HCT116 (cell line): ENCODE results near the gene EIF4E2. TPM values are rescaled to one million over a fixed set of nuclear protein-coding genes. Genes with fewer than 3 reads are reported as not detected.
"Not testable (repeated sequence)": the region's sequence is repeated elsewhere in the genome, so short reads cannot be mapped to it uniquely, and the experiment has no call there.

Experiments used
- ATAC-seq: fragments of 200-7000 bp; cut with Tn5 transposase; 2 replicates; pipeline ENCODE4 v1.9.1; 2020; ENCODE audit warnings: mild to moderate bottlenecking, moderate library complexity
- BruUV-seq: library from RNA; stranded (reverse); fragments of 400-500 nt; replicated peaks from 2 replicates; lab custom pipeline; 2021; lab: Mats Ljungman, UMichigan
- CTCF ChIA-PET: fragments of 300-600 bp; sonication (Branson Sonifier 250); formaldehyde crosslinking; loops from one replicate; lab custom pipeline; 2021; ENCODE audit warnings: antibody characterized with exemption; lab: Charles Lee
- POLR2A ChIA-PET: fragments of 300-600, 350-600 bp; sonication (Branson Sonifier 250); formaldehyde crosslinking; loops from one replicate; lab custom pipeline; 2021; ENCODE audit warnings: antibody characterized with exemption; lab: Charles Lee
- RAD21 ChIA-PET, 2 experiments: fragments of 300-600 bp; sonication (Branson Sonifier 250); formaldehyde crosslinking; loops; one replicate each; lab custom pipeline; 2023; ENCODE audit warnings: low total read pairs in 2 of 2; ENCODE audit not compliant: uncharacterized antibody in 2 of 2, unreplicated experiment in 2 of 2, low non-redundant PET in 1 of 2; lab: Charles Lee
- DNase-seq: peaks from one replicate; pipeline ENCODE4 v3.0.0-alpha.2; 2010; ENCODE audit warnings: low read depth, low spot score
- H2AFZ ChIP-seq: fragments of 200-600 bp; shearing (Covaris generic), sonication (generic); 2 replicates; pipeline ENCODE4 v1.6.1; 2017; ENCODE audit warnings: low read depth, mixed run types, mixed read lengths, antibody characterized with exemption, low read length; ENCODE audit not compliant: poor library complexity, severe bottlenecking
- H3K27ac ChIP-seq: 2 replicates; pipeline ENCODE4 v1.5.1; 2012; ENCODE audit warnings: low read depth, low read length
- H3K27me3 ChIP-seq: fragments of 200-600 bp; sonication (generic); 2 replicates; pipeline ENCODE4 v1.6.1; 2016; ENCODE audit warnings: mixed run types, low read length, mixed read lengths; ENCODE audit not compliant: insufficient read depth
- H3K36me3 ChIP-seq, 2 experiments: fragments of 200-500 bp in 1 of 2; fragments of 200-600 bp in 1 of 2; sonication (Bioruptor generic) in 1 of 2; sonication (generic) in 1 of 2; 2 replicates each; pipeline versions ENCODE4 v1.5.1 to v1.6.1; 2014 to 2016; ENCODE audit warnings: low read length in 2 of 2, inconsistent platforms in 1 of 2, mixed read lengths in 1 of 2, mixed run types in 1 of 2; ENCODE audit not compliant: insufficient read depth in 2 of 2, control insufficient read depth in 1 of 2
- H3K4me1 ChIP-seq, 2 experiments: fragments of 200-600 bp in 1 of 2; sonication (generic) in 1 of 2; 2 replicates each; pipeline versions ENCODE4 v1.5.1 to v1.6.1; 2012 to 2017; ENCODE audit warnings: low read length in 2 of 2, inconsistent platforms in 1 of 2, mild to moderate bottlenecking in 1 of 2, mixed read lengths in 1 of 2, mixed run types in 1 of 2, moderate library complexity in 1 of 2; ENCODE audit not compliant: insufficient read depth in 2 of 2, control insufficient read depth in 1 of 2
- H3K4me2 ChIP-seq: fragments of 200-600 bp; sonication (generic); 2 replicates; pipeline ENCODE4 v1.6.1; 2017; ENCODE audit warnings: mixed run types, low read length, mixed read lengths
- H3K4me3 ChIP-seq, 2 experiments: fragments of 200-600 bp in 1 of 2; sonication (generic) in 1 of 2; replicated peaks in 1 of 2; 2 replicates each; pipeline ENCODE4 v1.5.1; 2011 to 2016; ENCODE audit warnings: low read length in 2 of 2, control low read depth in 1 of 2, low read depth in 1 of 2, mild to moderate bottlenecking in 1 of 2, mixed read lengths in 1 of 2, mixed run types in 1 of 2
- H3K79me2 ChIP-seq: fragments of 200-600 bp; sonication (generic); 2 replicates; pipeline ENCODE4 v1.6.1; 2017; ENCODE audit warnings: mild to moderate bottlenecking, mixed run types, low read length, moderate library complexity, mixed read lengths; ENCODE audit not compliant: insufficient read depth
- H3K9ac ChIP-seq: fragments of 200-600 bp; sonication (generic); 2 replicates; pipeline ENCODE4 v1.6.1; 2016; ENCODE audit warnings: low read length, mixed read lengths
- H3K9me2 ChIP-seq: fragments of 200-600 bp; sonication (generic), shearing (Covaris generic); 2 replicates; pipeline ENCODE4 v1.6.1; 2017; ENCODE audit warnings: mixed run types, mild to moderate bottlenecking, moderate library complexity; ENCODE audit not compliant: insufficient read depth
- H3K9me3 ChIP-seq, 2 experiments: fragments of 200-500 bp in 1 of 2; fragments of 200-600 bp in 1 of 2; sonication (Bioruptor generic) in 1 of 2; sonication (generic) in 1 of 2; 2 replicates each; pipeline ENCODE4 v1.6.1; 2014 to 2017; ENCODE audit warnings: low read length in 2 of 2, mixed read lengths in 2 of 2, inconsistent platforms in 1 of 2, low read depth in 1 of 2, mild to moderate bottlenecking in 1 of 2, mixed run types in 1 of 2, moderate library complexity in 1 of 2; ENCODE audit not compliant: control insufficient read depth in 1 of 2, insufficient read depth in 1 of 2
- H4K20me1 ChIP-seq: fragments of 200-600 bp; sonication (generic), shearing (Covaris generic); 2 replicates; pipeline ENCODE4 v1.6.1; 2017; ENCODE audit warnings: mixed run types, mild to moderate bottlenecking, moderate library complexity; ENCODE audit not compliant: insufficient read depth
- CBX3 ChIP-seq: IDR thresholded peaks from 2 replicates; pipeline ENCODE4 v1.6.1; 2012; ENCODE audit warnings: low read depth
- EZH2 ChIP-seq: fragments of 200-600 bp; sonication (generic); IDR thresholded peaks from 2 replicates; pipeline ENCODE4 v1.6.1; 2017; ENCODE audit warnings: antibody characterized with exemption, mixed run types
- FOSL1 ChIP-seq: IDR thresholded peaks from 2 replicates; pipeline ENCODE4 v1.6.1; 2012; ENCODE audit warnings: low read depth
- POLR2AphosphoS5 ChIP-seq: IDR thresholded peaks from 2 replicates; pipeline ENCODE4 v1.6.1; 2011; ENCODE audit warnings: mild to moderate bottlenecking, low read depth, low read length, moderate library complexity
- SP1 ChIP-seq: IDR thresholded peaks from 2 replicates; pipeline ENCODE4 v1.6.1; 2012; ENCODE audit warnings: low read depth
- SRF ChIP-seq: IDR thresholded peaks from 2 replicates; pipeline ENCODE4 v1.6.1; 2012; ENCODE audit warnings: low read depth
- TCF7L2 ChIP-seq: IDR thresholded peaks from 2 replicates; pipeline ENCODE4 v1.7.0; 2011; ENCODE audit warnings: borderline replicate concordance, inconsistent platforms; ENCODE audit not compliant: insufficient read depth, insufficient read length; ENCODE audit errors: extremely low read depth
- intact Hi-C: fragments of 100-400 bp; cut with micrococcal nuclease; formaldehyde crosslinking; loops from 2 replicates; pipeline ENCODE4 v1.10.0; 2022
- total RNA-seq: library from RNA; stranded (reverse); gene quantifications from one replicate; pipeline ENCODE4 v1.2.1, GENCODE V29; 2021; ENCODE audit not compliant: unreplicated experiment
- TF ChIP-seq, protein P1 (sequence below): IDR thresholded peaks from 2 replicates; pipeline ENCODE4 v1.6.1; 2012
- TF ChIP-seq, protein P2 (sequence below), 3 experiments: fragments of 200-600 bp in 1 of 3; sonication (generic) in 1 of 3; IDR thresholded peaks in 2 of 3; conservative IDR thresholded peaks in 1 of 3; 2 replicates each; pipeline ENCODE4 v1.5.1; 2012 to 2017; ENCODE audit warnings: low read depth in 2 of 3, low read length in 2 of 3, antibody characterized with exemption in 1 of 3, borderline replicate concordance in 1 of 3, control low read depth in 1 of 3, mild to moderate bottlenecking in 1 of 3, mixed read lengths in 1 of 3, mixed run types in 1 of 3, moderate library complexity in 1 of 3; ENCODE audit not compliant: insufficient read depth in 1 of 3
- TF ChIP-seq, protein P3 (sequence below): IDR thresholded peaks from 2 replicates; pipeline ENCODE4 v1.6.1; 2012
- TF ChIP-seq, protein P4 (sequence below): IDR thresholded peaks from 2 replicates; pipeline ENCODE4 v1.6.1; 2012; ENCODE audit warnings: low read depth

The EIF4E2 gene
- total RNA-seq, 1 experiment from 2014 or later: 58.6 TPM

DNA sequence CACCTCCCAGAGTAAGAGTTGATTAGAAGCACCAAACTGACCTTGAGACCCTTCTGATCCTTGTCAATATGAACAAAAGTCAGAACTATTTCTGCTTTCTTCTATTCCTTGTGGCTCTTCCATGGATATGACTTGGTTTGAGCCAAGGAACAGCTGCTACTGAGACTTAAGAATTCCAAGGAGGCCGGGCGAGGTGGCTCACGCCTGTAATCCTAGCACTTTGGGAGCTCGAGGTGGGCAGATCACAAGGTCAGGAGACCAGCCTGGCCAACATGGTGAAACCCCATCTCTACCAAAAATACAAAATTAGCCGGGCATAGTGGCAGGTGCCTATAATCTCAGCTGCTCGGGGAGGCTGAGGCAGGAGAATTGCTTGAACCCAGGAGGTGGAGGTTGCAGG lies 20.0 kb downstream of the EIF4E2 start:
- ATAC-seq, H2AFZ ChIP-seq, H3K27ac ChIP-seq, CTCF ChIA-PET, BruUV-seq, H4K20me1 ChIP-seq, DNase-seq, H3K9me3 ChIP-seq, H3K4me3 ChIP-seq, H3K79me2 ChIP-seq, RAD21 ChIA-PET, H3K9ac ChIP-seq, intact Hi-C loops, H3K4me2 ChIP-seq, H3K27me3 ChIP-seq, H3K9me2 ChIP-seq: not testable (repeated sequence)
- Histone ChIP-seq H3K4me1 (peaks cover 15 to 23% of the 10 kb centered on the region in 2 experiments), H3K36me3 (peaks cover 13 to 37% of the 10 kb centered on the region in 2 experiments; a peak in 3 of 4 replicates)
- POLR2A ChIA-PET: interaction anchor here (0.6 kb wide), 1 partner anchor 161 kb away, joined by 3 read pairs; no protein-coding TSS in a partner anchor

DNA sequence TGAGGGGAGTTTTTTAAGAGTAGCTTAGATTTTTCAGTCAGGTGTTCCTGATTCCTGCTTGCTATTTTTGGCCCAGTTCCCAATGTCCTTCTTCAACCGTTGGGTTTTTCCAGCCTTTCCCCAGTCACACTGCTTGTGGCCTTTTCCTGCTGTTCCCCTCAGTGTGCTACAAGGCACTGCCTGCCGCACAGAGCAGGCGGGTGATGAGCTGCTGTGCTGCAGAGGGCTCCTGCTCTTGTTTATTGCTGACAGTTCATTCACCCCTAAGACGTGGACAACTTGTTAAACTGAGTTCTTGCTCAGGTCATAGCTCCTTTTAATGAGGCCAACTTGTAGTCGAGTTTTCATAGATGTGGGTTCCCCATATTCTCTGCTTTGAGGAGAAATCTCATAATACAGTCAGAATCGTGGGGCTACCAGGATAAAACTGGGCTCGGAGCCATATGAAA lies 20.6 kb downstream of the EIF4E2 start:
- no peaks in the 10 kb centered on the region for H3K27me3 ChIP-seq
- no peaks in the 10 kb centered on the region for H3K79me2 ChIP-seq
- H2AFZ ChIP-seq: no peak overlapping the region
- CTCF ChIA-PET: no interaction called here
- POLR2A ChIA-PET: no interaction called here
- H4K20me1 ChIP-seq: no peaks in the 10 kb centered on the region
- peaks cover 13 to 37% of the 10 kb centered on the region in 2 experiments; a peak in 3 of 4 replicates for H3K36me3 ChIP-seq
- H3K9me2 ChIP-seq: no peaks in the 10 kb centered on the region
- no peaks in the 10 kb centered on the region for H3K9me3 ChIP-seq
- no peak for TF ChIP-seq POLR2AphosphoS5
- TF ChIP-seq, protein P1, sequence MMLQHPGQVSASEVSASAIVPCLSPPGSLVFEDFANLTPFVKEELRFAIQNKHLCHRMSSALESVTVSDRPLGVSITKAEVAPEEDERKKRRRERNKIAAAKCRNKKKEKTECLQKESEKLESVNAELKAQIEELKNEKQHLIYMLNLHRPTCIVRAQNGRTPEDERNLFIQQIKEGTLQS: no peak
- TF ChIP-seq SRF: no peak
- TF ChIP-seq SP1: no peak
- TF ChIP-seq CBX3: no peak
- no peak for TF ChIP-seq TCF7L2
- no peak for TF ChIP-seq FOSL1
- TF ChIP-seq, protein P2, sequence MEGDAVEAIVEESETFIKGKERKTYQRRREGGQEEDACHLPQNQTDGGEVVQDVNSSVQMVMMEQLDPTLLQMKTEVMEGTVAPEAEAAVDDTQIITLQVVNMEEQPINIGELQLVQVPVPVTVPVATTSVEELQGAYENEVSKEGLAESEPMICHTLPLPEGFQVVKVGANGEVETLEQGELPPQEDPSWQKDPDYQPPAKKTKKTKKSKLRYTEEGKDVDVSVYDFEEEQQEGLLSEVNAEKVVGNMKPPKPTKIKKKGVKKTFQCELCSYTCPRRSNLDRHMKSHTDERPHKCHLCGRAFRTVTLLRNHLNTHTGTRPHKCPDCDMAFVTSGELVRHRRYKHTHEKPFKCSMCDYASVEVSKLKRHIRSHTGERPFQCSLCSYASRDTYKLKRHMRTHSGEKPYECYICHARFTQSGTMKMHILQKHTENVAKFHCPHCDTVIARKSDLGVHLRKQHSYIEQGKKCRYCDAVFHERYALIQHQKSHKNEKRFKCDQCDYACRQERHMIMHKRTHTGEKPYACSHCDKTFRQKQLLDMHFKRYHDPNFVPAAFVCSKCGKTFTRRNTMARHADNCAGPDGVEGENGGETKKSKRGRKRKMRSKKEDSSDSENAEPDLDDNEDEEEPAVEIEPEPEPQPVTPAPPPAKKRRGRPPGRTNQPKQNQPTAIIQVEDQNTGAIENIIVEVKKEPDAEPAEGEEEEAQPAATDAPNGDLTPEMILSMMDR (IDR thresholded peaks at IDR 0.05 in 2 of 3, conservative IDR thresholded peaks at IDR 0.05 in 1 of 3; ENCODE audit: borderline replicate concordance in 1 of 3, insufficient read depth in 1 of 3, low read depth in 2 of 3, low read length in 2 of 3): no peak
- TF ChIP-seq EZH2: no peak
- TF ChIP-seq, protein P3, sequence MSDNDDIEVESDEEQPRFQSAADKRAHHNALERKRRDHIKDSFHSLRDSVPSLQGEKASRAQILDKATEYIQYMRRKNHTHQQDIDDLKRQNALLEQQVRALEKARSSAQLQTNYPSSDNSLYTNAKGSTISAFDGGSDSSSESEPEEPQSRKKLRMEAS: no peak
- TF ChIP-seq, protein P4, sequence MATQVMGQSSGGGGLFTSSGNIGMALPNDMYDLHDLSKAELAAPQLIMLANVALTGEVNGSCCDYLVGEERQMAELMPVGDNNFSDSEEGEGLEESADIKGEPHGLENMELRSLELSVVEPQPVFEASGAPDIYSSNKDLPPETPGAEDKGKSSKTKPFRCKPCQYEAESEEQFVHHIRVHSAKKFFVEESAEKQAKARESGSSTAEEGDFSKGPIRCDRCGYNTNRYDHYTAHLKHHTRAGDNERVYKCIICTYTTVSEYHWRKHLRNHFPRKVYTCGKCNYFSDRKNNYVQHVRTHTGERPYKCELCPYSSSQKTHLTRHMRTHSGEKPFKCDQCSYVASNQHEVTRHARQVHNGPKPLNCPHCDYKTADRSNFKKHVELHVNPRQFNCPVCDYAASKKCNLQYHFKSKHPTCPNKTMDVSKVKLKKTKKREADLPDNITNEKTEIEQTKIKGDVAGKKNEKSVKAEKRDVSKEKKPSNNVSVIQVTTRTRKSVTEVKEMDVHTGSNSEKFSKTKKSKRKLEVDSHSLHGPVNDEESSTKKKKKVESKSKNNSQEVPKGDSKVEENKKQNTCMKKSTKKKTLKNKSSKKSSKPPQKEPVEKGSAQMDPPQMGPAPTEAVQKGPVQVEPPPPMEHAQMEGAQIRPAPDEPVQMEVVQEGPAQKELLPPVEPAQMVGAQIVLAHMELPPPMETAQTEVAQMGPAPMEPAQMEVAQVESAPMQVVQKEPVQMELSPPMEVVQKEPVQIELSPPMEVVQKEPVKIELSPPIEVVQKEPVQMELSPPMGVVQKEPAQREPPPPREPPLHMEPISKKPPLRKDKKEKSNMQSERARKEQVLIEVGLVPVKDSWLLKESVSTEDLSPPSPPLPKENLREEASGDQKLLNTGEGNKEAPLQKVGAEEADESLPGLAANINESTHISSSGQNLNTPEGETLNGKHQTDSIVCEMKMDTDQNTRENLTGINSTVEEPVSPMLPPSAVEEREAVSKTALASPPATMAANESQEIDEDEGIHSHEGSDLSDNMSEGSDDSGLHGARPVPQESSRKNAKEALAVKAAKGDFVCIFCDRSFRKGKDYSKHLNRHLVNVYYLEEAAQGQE: no peak
- no peak overlapping the region for H3K4me3 ChIP-seq
- H3K9ac ChIP-seq: no peak overlapping the region
- no peak overlapping the region for H3K4me2 ChIP-seq
- intact Hi-C loops: no loop called here
- H3K27ac ChIP-seq: no peak overlapping the region
- DNase-seq (no peak), ATAC-seq (no peak)
- RAD21 ChIA-PET: no interaction called here
- peaks cover 15 to 23% of the 10 kb centered on the region in 2 experiments for H3K4me1 ChIP-seq
- BruUV-seq: no TSS peak
